ENCODE measurements around the gene KRT81. TPM values are rescaled to one million over a fixed set of nuclear protein-coding genes. Genes with fewer than 3 reads are reported as not detected.

KRT81 gene
- total RNA-seq, 4 donors from 2014 or later, result 0.19 to 0.42 TPM; not detected in 2

GRCh38 chr12:52320784-52321400 lies 29.6 kb upstream of the KRT81 start, which contains the start of gene KRT83:
Gene KRT83, minus strand, starts transcription at chr12:52321398. Its CDS starts 63 bp downstream, at chr12:52321335.
- H3K4me3 ChIP-seq, result no peak within 1 kb of the TSS
- no peak for DNase-seq (ENCODE audit: extremely low spot score)
- no peaks in the 10 kb centered on the region for H3K36me3 ChIP-seq
- intact Hi-C loops (cut with DNase I), result no loop called here
- WGBS, result 62% methylated on average over 32 of the region's 35 CpGs
- no peak within 1 kb of the TSS for H3K27ac ChIP-seq (replicated peaks in 1 of 4)
- H3K4me1 ChIP-seq, result peaks cover 0 to 4% (median 0%) of the 10 kb centered on the region in 4 donors
- H3K9me3 ChIP-seq, result no peaks in the 10 kb centered on the region
- H3K27me3 ChIP-seq, result peaks cover 0 to 32% (median 0%) of the 10 kb centered on the region in 4 donors
- no peak for TF ChIP-seq POLR2A (IDR thresholded peaks at IDR 0.05; ENCODE audit: low read depth)
- no peak for TF ChIP-seq CTCF (IDR thresholded peaks at IDR 0.05)

- WGBS, result 78% methylated on average over 11 of the region's 11 CpGs
- Histone ChIP-seq H3K36me3 (no peaks in the 10 kb centered on the region), H3K9me3 (no peaks in the 10 kb centered on the region), H3K27ac (replicated peaks in 1 of 4) (no peak overlapping the region), H3K4me1 (peaks cover 0 to 4% (median 0%) of the 10 kb centered on the region in 4 donors), H3K27me3 (peaks cover 0 to 37% (median 0%) of the 10 kb centered on the region in 4 donors), H3K4me3 (no peak overlapping the region)
- no peak for DNase-seq (ENCODE audit: extremely low spot score)
- intact Hi-C loops (cut with DNase I), result no loop called here
- TF ChIP-seq CTCF (IDR thresholded peaks at IDR 0.05), result no peak
- TF ChIP-seq EP300 (IDR thresholded peaks at IDR 0.05), result no peak
- TF ChIP-seq POLR2A (IDR thresholded peaks at IDR 0.05; ENCODE audit: low read depth), result no peak
- no peak for TF ChIP-seq POLR2AphosphoS5 (IDR thresholded peaks at IDR 0.05)
These were observed 27.8 kb upstream of the KRT81 start for GRCh38 chr12:52319097-52319496.

GRCh38 chr12:52318241-52318990 lies 27.1 kb upstream of the KRT81 start:
- no peak overlapping the region for H3K27ac ChIP-seq (replicated peaks in 1 of 4)
- 93% methylated on average over 11 of the region's 11 CpGs for WGBS
- intact Hi-C loops (cut with DNase I), result no loop called here

GRCh38 chr12:52317468-52318052 lies 26.2 kb upstream of the KRT81 start:
- Histone ChIP-seq H3K9me3 (no peaks in the 10 kb centered on the region), H3K4me1 (peaks cover 0 to 4% (median 0%) of the 10 kb centered on the region in 4 donors), H3K27ac (replicated peaks in 1 of 4) (no peak overlapping the region), H3K36me3 (no peaks in the 10 kb centered on the region), H3K27me3 (peaks cover 0 to 37% (median 0%) of the 10 kb centered on the region in 4 donors), H3K4me3 (no peak overlapping the region)
- DNase-seq (ENCODE audit: extremely low spot score), result no peak
- TF ChIP-seq POLR2A (IDR thresholded peaks at IDR 0.05; ENCODE audit: low read depth), result no peak
- TF ChIP-seq POLR2AphosphoS5 (IDR thresholded peaks at IDR 0.05), result no peak
- TF ChIP-seq EP300 (IDR thresholded peaks at IDR 0.05), result no peak
- no peak for TF ChIP-seq CTCF (IDR thresholded peaks at IDR 0.05)
- intact Hi-C loops (cut with DNase I), result no loop called here
- WGBS, result 86% methylated on average over 12 of the region's 12 CpGs

More at GRCh38 chr12:52318241-52318990, 27.1 kb upstream of the KRT81 start:
- H3K4me1 ChIP-seq, result peaks cover 0 to 4% (median 0%) of the 10 kb centered on the region in 4 donors
- peaks cover 0 to 37% (median 0%) of the 10 kb centered on the region in 4 donors for H3K27me3 ChIP-seq
- DNase-seq (ENCODE audit: extremely low spot score), result no peak
- TF ChIP-seq EP300 (IDR thresholded peaks at IDR 0.05), result no peak
- no peak for TF ChIP-seq POLR2AphosphoS5 (IDR thresholded peaks at IDR 0.05)
- no peak for TF ChIP-seq POLR2A (IDR thresholded peaks at IDR 0.05; ENCODE audit: low read depth)
- TF ChIP-seq CTCF (IDR thresholded peaks at IDR 0.05), result no peak
- no peaks in the 10 kb centered on the region for H3K36me3 ChIP-seq
- no peak overlapping the region for H3K4me3 ChIP-seq
- H3K9me3 ChIP-seq, result no peaks in the 10 kb centered on the region

Measured in esophagus muscularis mucosa (tissue), 4 donors.